ENCODE measurements around the gene MCTP1. TPM values are rescaled to one million over a fixed set of nuclear protein-coding genes. Genes with fewer than 3 reads are reported as not detected.

The MCTP1 gene
- total RNA-seq, 1 experiment from 2014 or later, result 25.8 TPM

DNA sequence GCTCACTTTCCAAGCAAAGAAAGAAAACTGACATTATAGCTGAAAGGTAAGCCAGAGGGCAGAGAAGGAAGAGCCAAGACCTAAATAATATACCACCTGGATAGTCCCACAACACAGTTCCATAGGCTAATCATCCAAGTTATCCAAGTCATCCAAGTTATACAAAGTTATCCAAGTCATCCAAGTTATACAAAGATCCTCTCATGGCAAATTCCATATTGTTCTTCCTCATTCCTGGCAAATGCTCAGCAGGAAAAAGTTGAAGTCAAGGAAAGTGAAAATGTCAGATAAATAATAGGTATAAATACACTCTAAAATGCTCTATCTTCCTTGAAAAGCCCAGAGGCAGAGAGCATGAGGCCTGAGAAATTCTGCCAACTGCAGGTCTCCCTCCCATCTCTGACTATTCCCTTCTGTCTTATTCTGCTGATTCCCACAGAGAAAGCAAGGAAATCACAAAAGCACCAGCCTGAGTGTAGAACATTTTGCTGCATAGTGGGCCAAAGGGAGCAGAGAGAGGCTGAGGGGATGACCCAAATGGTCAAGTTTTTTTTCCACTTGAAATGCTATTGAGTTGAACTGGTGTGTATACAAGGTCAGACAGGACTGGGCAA is 12.5 kb downstream of the MCTP1 start:
- H3K4me3 ChIP-seq (ENCODE audit: low read depth, low read length, poor library complexity, severe bottlenecking), result no peak overlapping the region

DNA sequence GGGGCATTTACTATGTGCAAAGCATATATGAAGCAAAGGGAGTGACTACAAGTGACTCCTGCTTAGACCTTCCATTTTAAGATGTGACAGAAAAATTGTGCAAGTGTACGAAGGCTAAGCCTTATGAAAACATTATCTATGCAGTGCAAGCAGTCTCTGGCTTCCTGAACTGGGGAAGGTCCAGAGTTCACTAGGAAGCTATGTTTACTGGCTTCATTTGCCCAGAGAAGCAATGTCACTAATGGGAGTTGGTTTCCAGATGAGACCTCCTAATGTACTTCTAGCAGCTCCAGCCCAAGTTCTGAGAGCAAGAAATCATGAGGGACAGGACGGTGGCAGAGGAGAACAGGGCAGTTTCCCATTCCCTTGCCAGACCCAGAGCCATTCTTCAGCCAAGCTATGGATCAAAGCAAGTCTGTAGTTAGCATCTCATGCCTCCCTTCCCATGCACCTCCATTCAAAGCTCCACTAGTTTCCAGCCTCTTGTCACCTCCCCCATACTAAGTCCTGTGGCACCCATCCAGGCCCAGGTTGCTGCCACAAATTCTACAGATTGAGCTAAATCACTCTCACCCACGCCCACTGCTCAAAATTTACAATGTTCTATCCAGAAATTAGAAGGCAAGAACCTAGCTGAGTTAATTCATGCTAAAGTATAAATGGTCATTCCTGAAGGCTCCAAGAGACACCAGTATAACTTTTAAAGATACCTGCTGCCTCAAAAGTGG is 21.8 kb downstream of the MCTP1 start:
- intact Hi-C loops (cut with micrococcal nuclease; ENCODE audit: unreplicated experiment), result no loop called here
- Histone ChIP-seq H3K4me1 (ENCODE audit: insufficient read depth, low read length, poor library complexity, severe bottlenecking) (no peaks in the 10 kb centered on the region), H3K27ac (ENCODE audit: low read depth, low read length, poor library complexity, severe bottlenecking) (no peak overlapping the region), H3K36me3 (ENCODE audit: insufficient read depth, low read length, poor library complexity, severe bottlenecking) (no peaks in the 10 kb centered on the region), H3K9me3 (ENCODE audit: low read depth, low read length, poor library complexity, severe bottlenecking) (no peaks in the 10 kb centered on the region), H3K4me3 (ENCODE audit: low read depth, low read length, poor library complexity, severe bottlenecking) (no peak overlapping the region), H3K27me3 (replicated peaks; ENCODE audit: insufficient read depth, low read depth, low read length, poor library complexity) (no peaks in the 10 kb centered on the region)
- DNase-seq (ENCODE audit: low spot score), result no peak
- ChIA-PET CTCF (no interaction called here), POLR2A (ENCODE audit: low non-redundant PET) (no interaction called here)
- BruUV-seq (replicated peaks), result no TSS peak
- TF ChIP-seq, protein P1, sequence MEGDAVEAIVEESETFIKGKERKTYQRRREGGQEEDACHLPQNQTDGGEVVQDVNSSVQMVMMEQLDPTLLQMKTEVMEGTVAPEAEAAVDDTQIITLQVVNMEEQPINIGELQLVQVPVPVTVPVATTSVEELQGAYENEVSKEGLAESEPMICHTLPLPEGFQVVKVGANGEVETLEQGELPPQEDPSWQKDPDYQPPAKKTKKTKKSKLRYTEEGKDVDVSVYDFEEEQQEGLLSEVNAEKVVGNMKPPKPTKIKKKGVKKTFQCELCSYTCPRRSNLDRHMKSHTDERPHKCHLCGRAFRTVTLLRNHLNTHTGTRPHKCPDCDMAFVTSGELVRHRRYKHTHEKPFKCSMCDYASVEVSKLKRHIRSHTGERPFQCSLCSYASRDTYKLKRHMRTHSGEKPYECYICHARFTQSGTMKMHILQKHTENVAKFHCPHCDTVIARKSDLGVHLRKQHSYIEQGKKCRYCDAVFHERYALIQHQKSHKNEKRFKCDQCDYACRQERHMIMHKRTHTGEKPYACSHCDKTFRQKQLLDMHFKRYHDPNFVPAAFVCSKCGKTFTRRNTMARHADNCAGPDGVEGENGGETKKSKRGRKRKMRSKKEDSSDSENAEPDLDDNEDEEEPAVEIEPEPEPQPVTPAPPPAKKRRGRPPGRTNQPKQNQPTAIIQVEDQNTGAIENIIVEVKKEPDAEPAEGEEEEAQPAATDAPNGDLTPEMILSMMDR (conservative IDR thresholded peaks at IDR 0.05; ENCODE audit: low read depth, low read length), result no peak

More for the DNA sequence above, 12.5 kb downstream of the MCTP1 start:
- TF ChIP-seq, protein P1 (conservative IDR thresholded peaks at IDR 0.05; ENCODE audit: low read depth, low read length), result no peak
- no peak for TF ChIP-seq EZH2 (IDR thresholded peaks at IDR 0.05; ENCODE audit: borderline replicate concordance, low read depth, low read length, poor library complexity, severe bottlenecking)
- H3K4me1 ChIP-seq (ENCODE audit: insufficient read depth, low read length, poor library complexity, severe bottlenecking), result no peaks in the 10 kb centered on the region
- no peak for DNase-seq (ENCODE audit: low spot score)
- H3K27ac ChIP-seq (ENCODE audit: low read depth, low read length, poor library complexity, severe bottlenecking), result no peak overlapping the region
- no TSS peak for BruUV-seq (replicated peaks)
- no peaks in the 10 kb centered on the region for H3K36me3 ChIP-seq (ENCODE audit: insufficient read depth, low read length, poor library complexity, severe bottlenecking)
- CTCF ChIA-PET, result no interaction called here
- H3K9me3 ChIP-seq (ENCODE audit: low read depth, low read length, poor library complexity, severe bottlenecking), result no peaks in the 10 kb centered on the region
- H3K27me3 ChIP-seq (replicated peaks; ENCODE audit: insufficient read depth, low read depth, low read length, poor library complexity), result peaks cover 18% of the 10 kb centered on the region
- intact Hi-C loops (cut with micrococcal nuclease; ENCODE audit: unreplicated experiment), result no loop called here
- POLR2A ChIA-PET (ENCODE audit: low non-redundant PET), result no interaction called here

DNA sequence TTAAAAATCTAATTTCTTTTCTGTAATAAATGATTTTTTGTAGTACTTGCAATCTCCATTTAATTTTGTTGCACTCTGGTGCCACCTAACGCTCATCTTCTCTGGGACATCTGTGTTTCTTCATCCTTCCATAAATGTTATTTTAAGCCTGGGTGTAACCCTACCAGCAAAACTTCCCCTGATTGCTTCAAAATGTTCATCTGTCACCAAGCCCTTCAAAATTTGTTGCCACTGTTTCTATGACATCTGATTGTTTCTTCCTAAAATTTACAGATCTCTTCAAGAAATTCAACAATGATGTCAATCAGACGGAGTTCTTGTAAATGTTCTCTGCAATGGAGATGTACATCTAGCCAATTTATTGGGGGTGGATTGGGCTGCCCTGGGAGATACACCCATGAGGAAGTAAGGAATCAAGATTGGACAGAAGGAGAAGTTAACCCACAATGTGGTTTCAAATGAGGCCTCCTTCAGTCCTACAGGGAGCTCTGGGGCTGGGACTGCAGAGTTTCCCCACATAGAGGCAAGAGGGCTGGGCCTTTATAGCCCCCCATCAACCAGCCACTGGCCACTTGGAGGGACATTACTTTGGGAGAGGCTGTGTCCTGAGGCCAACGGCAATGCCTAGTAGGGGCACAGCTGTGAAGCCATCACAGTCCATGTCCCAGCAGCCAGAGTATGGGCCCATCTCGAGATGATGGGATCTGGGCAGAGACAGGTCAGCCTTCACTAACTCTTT is 23.3 kb downstream of the MCTP1 start:
- no peak for TF ChIP-seq EZH2 (IDR thresholded peaks at IDR 0.05; ENCODE audit: borderline replicate concordance, low read depth, low read length, poor library complexity, severe bottlenecking)
- TF ChIP-seq, protein P1 (conservative IDR thresholded peaks at IDR 0.05; ENCODE audit: low read depth, low read length), result peak; percentile 75
- H3K4me3 ChIP-seq (ENCODE audit: low read depth, low read length, poor library complexity, severe bottlenecking), result no peak overlapping the region
- H3K9me3 ChIP-seq (ENCODE audit: low read depth, low read length, poor library complexity, severe bottlenecking), result no peaks in the 10 kb centered on the region
- ChIA-PET CTCF (interaction anchor here (1.5 kb wide), 1 partner anchor 293 kb away, joined by 9 read pairs; no protein-coding TSS in a partner anchor), POLR2A (ENCODE audit: low non-redundant PET) (no interaction called here)
- intact Hi-C loops (cut with micrococcal nuclease; ENCODE audit: unreplicated experiment), result loop anchor here (2.0 kb wide), 1 partner anchor 293 kb away; no protein-coding TSS in a partner anchor
- no peaks in the 10 kb centered on the region for H3K27me3 ChIP-seq (replicated peaks; ENCODE audit: insufficient read depth, low read depth, low read length, poor library complexity)
- DNase-seq (ENCODE audit: low spot score), result peak; percentile 47
- H3K27ac ChIP-seq (ENCODE audit: low read depth, low read length, poor library complexity, severe bottlenecking), result no peak overlapping the region
- BruUV-seq (replicated peaks), result no TSS peak
- no peaks in the 10 kb centered on the region for H3K36me3 ChIP-seq (ENCODE audit: insufficient read depth, low read length, poor library complexity, severe bottlenecking)
- H3K4me1 ChIP-seq (ENCODE audit: insufficient read depth, low read length, poor library complexity, severe bottlenecking), result no peaks in the 10 kb centered on the region
